ENCODE data around the gene TYRO3.
"Not testable (repeated sequence)": the region's sequence is repeated elsewhere in the genome, so short reads cannot be mapped to it uniquely, and the experiment has no call there.

The TYRO3 gene

GRCh38 chr15:41554915-41555314 is 4.1 kb upstream of the TYRO3 start:
- no peak for DNase-seq

- DNase-seq = no peak
Observed at GRCh38 chr15:41556677-41557076, 2.3 kb upstream of the TYRO3 start.

GRCh38 chr15:41557673-41558399 is 1.2 kb upstream of the TYRO3 start:
- DNase-seq = peak; percentile 73

GRCh38 chr15:41559239-41559782 is 299 bp downstream of the TYRO3 start:
- DNase-seq = no peak

GRCh38 chr15:41560572-41560874 is 1.5 kb downstream of the TYRO3 start:
- DNase-seq = peak; percentile 17

- DNase-seq = no peak
Observed at GRCh38 chr15:41561104-41561776, 2.2 kb downstream of the TYRO3 start.

- no peak for DNase-seq
Observed at GRCh38 chr15:41561777-41562145, 2.7 kb downstream of the TYRO3 start.

- no peak for DNase-seq
Observed at GRCh38 chr15:41562244-41562643, 3.2 kb downstream of the TYRO3 start.

- DNase-seq = no peak
Observed at GRCh38 chr15:41562784-41563198, 3.8 kb downstream of the TYRO3 start.

GRCh38 chr15:41564286-41564959 is 5.4 kb downstream of the TYRO3 start:
- DNase-seq = no peak

GRCh38 chr15:41564960-41565502 is 6.0 kb downstream of the TYRO3 start:
- no peak for DNase-seq

- DNase-seq = no peak
Observed at GRCh38 chr15:41565702-41566101, 6.7 kb downstream of the TYRO3 start.

GRCh38 chr15:41566121-41566885 is 7.3 kb downstream of the TYRO3 start:
- DNase-seq = no peak

GRCh38 chr15:41567261-41567660 is 8.2 kb downstream of the TYRO3 start:
- no peak for DNase-seq

GRCh38 chr15:41567862-41568261 is 8.8 kb downstream of the TYRO3 start:
- no peak for DNase-seq

GRCh38 chr15:41568350-41569017 is 9.5 kb downstream of the TYRO3 start:
- no peak for DNase-seq

- DNase-seq = not testable (repeated sequence)
Observed at GRCh38 chr15:41569232-41569631, 10.2 kb downstream of the TYRO3 start.

GRCh38 chr15:41570764-41571163 is 11.8 kb downstream of the TYRO3 start:
- DNase-seq = no peak

GRCh38 chr15:41571948-41572347 is 12.9 kb downstream of the TYRO3 start:
- no peak for DNase-seq

- DNase-seq = no peak
Observed at GRCh38 chr15:41572866-41573265, 13.9 kb downstream of the TYRO3 start.

GRCh38 chr15:41573396-41573795 is 14.4 kb downstream of the TYRO3 start:
- DNase-seq = no peak

GRCh38 chr15:41574158-41574557 is 15.1 kb downstream of the TYRO3 start:
- no peak for DNase-seq
